Measurements from ENCODE around the gene AGPAT4. TPM values are rescaled to one million over a fixed set of nuclear protein-coding genes. Genes with fewer than 3 reads are reported as not detected.

AGPAT4 gene
- total and polyA plus RNA-seq, 4 donors = 3.7 to 32.8 (median 9.7) TPM

- TF ChIP-seq CTCF (IDR thresholded peaks at IDR 0.05; ENCODE audit: control extremely low read depth, extremely low read depth) = no peak
- no peak overlapping the region for H3K4me3 ChIP-seq
- no peak overlapping the region for H3K9ac ChIP-seq (ENCODE audit: insufficient read depth in 1 of 2, low read length in 2 of 2)
- peak in 2 of 3 donors; percentile 18 to 20 for DNase-seq
- H3K27ac ChIP-seq (ENCODE audit: low read depth in 1 of 2, low read length in 1 of 2) = peak overlapping the region in 1 of 2 donors; percentile 28
- 41 to 57% methylated on average over 7 of the region's 7 CpGs for whole genome bisulfite sequencing, 2 donors
- ATAC-seq (ENCODE audit: insufficient read depth, low FRiP score) = peak; percentile 55
- no peaks in the 10 kb centered on the region for H3K27me3 ChIP-seq (ENCODE audit: control insufficient read depth in 3 of 3, insufficient read depth in 3 of 3, low read length in 2 of 3)
- H3K9me3 ChIP-seq (ENCODE audit: control insufficient read depth in 4 of 4, insufficient read depth in 3 of 4, low read length in 3 of 4) = no peaks in the 10 kb centered on the region
- H3K36me3 ChIP-seq (ENCODE audit: control insufficient read depth in 4 of 4, insufficient read depth in 4 of 4, low read length in 4 of 4) = peaks cover 0 to 3% (median 0%) of the 10 kb centered on the region in 4 donors
- H3K4me1 ChIP-seq (ENCODE audit: control insufficient read depth in 5 of 5, insufficient read depth in 5 of 5, low read length in 5 of 5) = peaks cover 2 to 10% (median 3%) of the 10 kb centered on the region in 5 donors
Measured at GRCh38 chr6:161228921-161229591, 44.8 kb downstream of the AGPAT4 start.

- TF ChIP-seq CTCF (IDR thresholded peaks at IDR 0.05; ENCODE audit: control extremely low read depth, extremely low read depth) = no peak
- Histone ChIP-seq H3K9ac (ENCODE audit: insufficient read depth in 1 of 2, low read length in 2 of 2) (no peak overlapping the region), H3K4me1 (ENCODE audit: control insufficient read depth in 5 of 5, insufficient read depth in 5 of 5, low read length in 5 of 5) (peaks cover 0 to 10% (median 3%) of the 10 kb centered on the region in 5 donors), H3K36me3 (ENCODE audit: control insufficient read depth in 4 of 4, insufficient read depth in 4 of 4, low read length in 4 of 4) (peaks cover 0 to 3% (median 0%) of the 10 kb centered on the region in 4 donors), H3K27ac (ENCODE audit: low read depth in 1 of 2, low read length in 1 of 2) (no peak overlapping the region), H3K27me3 (ENCODE audit: control insufficient read depth in 3 of 3, insufficient read depth in 3 of 3, low read length in 2 of 3) (no peaks in the 10 kb centered on the region), H3K9me3 (ENCODE audit: control insufficient read depth in 4 of 4, insufficient read depth in 3 of 4, low read length in 3 of 4) (no peaks in the 10 kb centered on the region), H3K4me3 (no peak overlapping the region)
- no peak for ATAC-seq (ENCODE audit: insufficient read depth, low FRiP score)
- no peak for DNase-seq
- 90 to 94% methylated on average over 6 of the region's 6 CpGs for WGBS, 2 donors
Measured at GRCh38 chr6:161228096-161228495, 45.8 kb downstream of the AGPAT4 start.

GRCh38 chr6:161227004-161227960, 46.6 kb downstream of the AGPAT4 start:
- peaks cover 0 to 10% (median 3%) of the 10 kb centered on the region in 5 donors for H3K4me1 ChIP-seq (ENCODE audit: control insufficient read depth in 5 of 5, insufficient read depth in 5 of 5, low read length in 5 of 5)
- peak in 1 of 3 donors; percentile 13 for DNase-seq
- peaks cover 0 to 3% (median 0%) of the 10 kb centered on the region in 4 donors for H3K36me3 ChIP-seq (ENCODE audit: control insufficient read depth in 4 of 4, insufficient read depth in 4 of 4, low read length in 4 of 4)
- ATAC-seq (ENCODE audit: insufficient read depth, low FRiP score) = no peak
- H3K27me3 ChIP-seq (ENCODE audit: control insufficient read depth in 3 of 3, insufficient read depth in 3 of 3, low read length in 2 of 3) = no peaks in the 10 kb centered on the region
- no peaks in the 10 kb centered on the region for H3K9me3 ChIP-seq (ENCODE audit: control insufficient read depth in 4 of 4, insufficient read depth in 3 of 4, low read length in 3 of 4)
- H3K27ac ChIP-seq (ENCODE audit: low read depth in 1 of 2, low read length in 1 of 2) = no peak overlapping the region
- TF ChIP-seq CTCF (IDR thresholded peaks at IDR 0.05; ENCODE audit: control extremely low read depth, extremely low read depth) = no peak
- H3K9ac ChIP-seq (ENCODE audit: insufficient read depth in 1 of 2, low read length in 2 of 2) = no peak overlapping the region
- WGBS, 2 donors = 85 to 90% methylated on average over 15 of the region's 15 CpGs
- no peak overlapping the region for H3K4me3 ChIP-seq

Measured in lung (tissue), 12 donors.